ENCODE results near the gene STUB1.

Gene STUB1

GRCh38 chr16:694863-695354 lies 14.7 kb downstream of the STUB1 start:
- DNase-seq (ENCODE audit: low spot score): no peak

- DNase-seq (ENCODE audit: low spot score): no peak
Observed at GRCh38 chr16:695355-696089, 15.3 kb downstream of the STUB1 start.

- DNase-seq (ENCODE audit: low spot score): no peak
Observed at GRCh38 chr16:698911-699671, 18.9 kb downstream of the STUB1 start.

- no peak for DNase-seq (ENCODE audit: low spot score)
Observed at GRCh38 chr16:700684-701584, 20.7 kb downstream of the STUB1 start.

GRCh38 chr16:702341-702740 lies 22.1 kb downstream of the STUB1 start:
- DNase-seq (ENCODE audit: low spot score): no peak

- no peak for DNase-seq (ENCODE audit: low spot score)
Observed at GRCh38 chr16:703406-703805, 23.2 kb downstream of the STUB1 start.

- DNase-seq (ENCODE audit: low spot score): no peak
Observed at GRCh38 chr16:704047-704446, 23.8 kb downstream of the STUB1 start.

- DNase-seq (ENCODE audit: low spot score): no peak
Observed at GRCh38 chr16:704552-705380, 24.6 kb downstream of the STUB1 start.

GRCh38 chr16:705431-706188 lies 25.4 kb downstream of the STUB1 start, which contains the start of gene FBXL16:
Gene FBXL16, minus strand, starts transcription at chr16:705801. Its CDS starts 8,396 bp downstream, at chr16:697405.
- DNase-seq (ENCODE audit: low spot score): no peak

- no peak for DNase-seq (ENCODE audit: low spot score)
Observed at GRCh38 chr16:706189-707061, 26.2 kb downstream of the STUB1 start.

GRCh38 chr16:707062-707538 lies 26.9 kb downstream of the STUB1 start:
- no peak for DNase-seq (ENCODE audit: low spot score)

GRCh38 chr16:708019-708418 lies 27.8 kb downstream of the STUB1 start:
- no peak for DNase-seq (ENCODE audit: low spot score)

GRCh38 chr16:708959-709358 lies 28.7 kb downstream of the STUB1 start:
- DNase-seq (ENCODE audit: low spot score): no peak

- no peak for DNase-seq (ENCODE audit: low spot score)
Observed at GRCh38 chr16:709566-710499, 29.6 kb downstream of the STUB1 start.

GRCh38 chr16:710500-711075 lies 30.4 kb downstream of the STUB1 start:
- DNase-seq (ENCODE audit: low spot score): no peak

- no peak for DNase-seq (ENCODE audit: low spot score)
Observed at GRCh38 chr16:711084-711483, 30.9 kb downstream of the STUB1 start.

- peak; percentile 71 for DNase-seq (ENCODE audit: low spot score)
Observed at GRCh38 chr16:711548-712320, 31.5 kb downstream of the STUB1 start.
